Keratinocyte (primary cell): Measurements from ENCODE around the gene SYT1. TPM values are rescaled to one million over a fixed set of nuclear protein-coding genes. Genes with fewer than 3 reads are reported as not detected.

Experiments used
- DNase-seq: peaks from one replicate; pipeline ENCODE4 v3.0.0-alpha.2; 2011; ENCODE audit warnings: low read depth, missing footprints, low spot score
- FAIRE-seq: peaks from 2 replicates; lab custom pipeline; 2011; peaks lifted over from hg19 to GRCh38; lab: Jason Lieb, UNC
- H2AFZ ChIP-seq: 2 replicates; pipeline ENCODE4 v1.6.0; 2012; ENCODE audit warnings: low read length, control low read depth, inconsistent platforms; ENCODE audit not compliant: control insufficient read depth
- H3K27ac ChIP-seq: 2 replicates; pipeline ENCODE4 v1.5.1; 2011; ENCODE audit warnings: low read length; ENCODE audit not compliant: control insufficient read depth, insufficient read depth
- H3K27me3 ChIP-seq: 3 replicates; pipeline ENCODE4 v1.6.0; 2011; ENCODE audit warnings: low read length; ENCODE audit not compliant: control insufficient read depth, insufficient read depth; ENCODE audit errors: extremely low read depth
- H3K36me3 ChIP-seq, 2 experiments: 2 replicates in 1 of 2; 3 replicates in 1 of 2; pipeline ENCODE4 v1.5.1; 2011; ENCODE audit warnings: low read length in 2 of 2, mild to moderate bottlenecking in 1 of 2; ENCODE audit not compliant: control insufficient read depth in 2 of 2, insufficient read depth in 2 of 2; ENCODE audit errors: extremely low read depth in 1 of 2
- H3K4me1 ChIP-seq: 3 replicates; pipeline ENCODE4 v1.5.1; 2011; ENCODE audit warnings: low read length; ENCODE audit not compliant: control insufficient read depth, insufficient read depth; ENCODE audit errors: extremely low read depth
- H3K4me2 ChIP-seq: 3 replicates; pipeline ENCODE4 v1.6.0; 2011; ENCODE audit warnings: low read depth, low read length; ENCODE audit not compliant: control insufficient read depth, insufficient read depth; ENCODE audit errors: extremely low read depth
- H3K4me3 ChIP-seq, 3 experiments: fragments of 200-600 bp in 1 of 3; sonication (generic) in 1 of 3; 2 replicates in 2 of 3; 3 replicates in 1 of 3; pipeline ENCODE4 v1.5.1; 2011 to 2016; ENCODE audit warnings: low read length in 3 of 3, mild to moderate bottlenecking in 3 of 3, control low read depth in 2 of 3, inconsistent platforms in 1 of 3, low read depth in 1 of 3, mixed read lengths in 1 of 3, mixed run types in 1 of 3, moderate library complexity in 1 of 3; ENCODE audit not compliant: control insufficient read depth in 2 of 3, insufficient read depth in 2 of 3; ENCODE audit errors: extremely low read depth in 1 of 3
- H3K79me2 ChIP-seq: 2 replicates; pipeline ENCODE4 v1.6.0; 2012; ENCODE audit warnings: low read length; ENCODE audit not compliant: control insufficient read depth, insufficient read depth
- H3K9ac ChIP-seq: 3 replicates; pipeline ENCODE4 v1.6.0; 2011; ENCODE audit warnings: low read length; ENCODE audit not compliant: control insufficient read depth, insufficient read depth; ENCODE audit errors: extremely low read depth
- H3K9me1 ChIP-seq: 3 replicates; pipeline ENCODE4 v1.6.0; 2011; ENCODE audit warnings: low read length; ENCODE audit not compliant: control insufficient read depth, insufficient read depth; ENCODE audit errors: extremely low read depth
- H3K9me3 ChIP-seq: 2 replicates; pipeline ENCODE4 v1.5.1; 2012; ENCODE audit warnings: low read depth, low read length; ENCODE audit not compliant: control insufficient read depth
- H4K20me1 ChIP-seq: 3 replicates; pipeline ENCODE4 v1.6.0; 2011; ENCODE audit warnings: low read length; ENCODE audit not compliant: control insufficient read depth, insufficient read depth; ENCODE audit errors: extremely low read depth
- CTCF ChIP-seq, 3 experiments: IDR thresholded peaks in 1 of 3; conservative IDR thresholded peaks in 1 of 3; optimal IDR thresholded peaks in 1 of 3; 2 replicates in 2 of 3; 3 replicates in 1 of 3; pipeline versions ENCODE3 to v1.5.1; 2011; ENCODE audit warnings: low read length in 3 of 3, mild to moderate bottlenecking in 3 of 3, moderate library complexity in 2 of 3, control low read depth in 1 of 3, inconsistent platforms in 1 of 3; ENCODE audit not compliant: insufficient read depth in 2 of 3; ENCODE audit errors: extremely low read depth in 1 of 3
- EZH2 ChIP-seq: IDR thresholded peaks from one replicate; pipeline ENCODE4 v1.6.1; 2012; ENCODE audit warnings: inconsistent platforms, mild to moderate bottlenecking, low read length, moderate library complexity
- dilution Hi-C: fragments of 300-500 bp; cut with MboI; formaldehyde crosslinking; loops from one replicate; pipeline ENCODE4 v1.7.0; 2020; ENCODE audit warnings: low sequenced_read_pairs; ENCODE audit not compliant: extremely low pct_ligation_motif_present
- polyA plus RNA-seq, 5 experiments: library from polyadenylated mRNA; depleted of rRNA in 3 of 5; stranded (reverse) in 3 of 5; stranded (forward) in 1 of 5; unstranded in 1 of 5; fragments of >200 nt; gene quantifications; 1 replicate in 1 of 5; 2 replicates in 3 of 5; 3 replicates in 1 of 5; pipeline versions ENCODE4 v1.2.1 to v1.2.3, GENCODE V29; 2011 to 2012; ENCODE audit warnings: missing spikeins in 2 of 5, low read depth in 1 of 5, low replicate concordance in 1 of 5

SYT1 gene
- polyA plus RNA-seq, 1 donor (not counting 4 experiments of a cell fraction or from before 2014, with no cell fraction given), result 6.1 TPM

GRCh38 chr12:79021021-79021420, 156.4 kb downstream of the SYT1 start:
- Histone ChIP-seq H3K9me3 (no peaks in the 10 kb centered on the region), H3K4me2 (no peak overlapping the region), H3K27me3 (no peaks in the 10 kb centered on the region), H3K4me3 (no peak overlapping the region), H3K27ac (no peak overlapping the region), H3K36me3 (no peaks in the 10 kb centered on the region), H4K20me1 (no peaks in the 10 kb centered on the region), H2AFZ (no peak overlapping the region), H3K4me1 (no peaks in the 10 kb centered on the region), H3K79me2 (no peaks in the 10 kb centered on the region), H3K9ac (no peak overlapping the region), H3K9me1 (no peaks in the 10 kb centered on the region)
- FAIRE-seq (no peak), DNase-seq (no peak)
- dilution Hi-C loops, result no loop called here
- TF ChIP-seq EZH2 (no peak), CTCF (optimal IDR thresholded peaks at IDR 0.05 in 1 of 3, IDR thresholded peaks at IDR 0.05 in 1 of 3, conservative IDR thresholded peaks at IDR 0.05 in 1 of 3; ENCODE audit: extremely low read depth in 1 of 3, insufficient read depth in 2 of 3, low read length in 3 of 3) (no peak)

GRCh38 chr12:79023261-79023660, 158.7 kb downstream of the SYT1 start:
- H3K27me3 ChIP-seq, result no peaks in the 10 kb centered on the region
- no peaks in the 10 kb centered on the region for H3K9me1 ChIP-seq
- H3K79me2 ChIP-seq, result no peaks in the 10 kb centered on the region
- dilution Hi-C loops, result no loop called here
- no peak overlapping the region for H2AFZ ChIP-seq
- H3K4me1 ChIP-seq, result no peaks in the 10 kb centered on the region
- no peaks in the 10 kb centered on the region for H3K36me3 ChIP-seq
- TF ChIP-seq CTCF (optimal IDR thresholded peaks at IDR 0.05 in 1 of 3, IDR thresholded peaks at IDR 0.05 in 1 of 3, conservative IDR thresholded peaks at IDR 0.05 in 1 of 3; ENCODE audit: extremely low read depth in 1 of 3, insufficient read depth in 2 of 3, low read length in 3 of 3), result no peak
- TF ChIP-seq EZH2, result no peak
- no peak overlapping the region for H3K4me3 ChIP-seq
- FAIRE-seq, result no peak
- no peak for DNase-seq
- H3K4me2 ChIP-seq, result no peak overlapping the region
- no peak overlapping the region for H3K9ac ChIP-seq
- no peak overlapping the region for H3K27ac ChIP-seq
- H4K20me1 ChIP-seq, result no peaks in the 10 kb centered on the region
- no peaks in the 10 kb centered on the region for H3K9me3 ChIP-seq
